ENCODE measurements around the gene KIF26B. TPM values are rescaled to one million over a fixed set of nuclear protein-coding genes. Genes with fewer than 3 reads are reported as not detected.

The KIF26B gene
- total RNA-seq, 6 experiments from 2014 or later: 0.31 to 0.55 (median 0.35) TPM

DNA sequence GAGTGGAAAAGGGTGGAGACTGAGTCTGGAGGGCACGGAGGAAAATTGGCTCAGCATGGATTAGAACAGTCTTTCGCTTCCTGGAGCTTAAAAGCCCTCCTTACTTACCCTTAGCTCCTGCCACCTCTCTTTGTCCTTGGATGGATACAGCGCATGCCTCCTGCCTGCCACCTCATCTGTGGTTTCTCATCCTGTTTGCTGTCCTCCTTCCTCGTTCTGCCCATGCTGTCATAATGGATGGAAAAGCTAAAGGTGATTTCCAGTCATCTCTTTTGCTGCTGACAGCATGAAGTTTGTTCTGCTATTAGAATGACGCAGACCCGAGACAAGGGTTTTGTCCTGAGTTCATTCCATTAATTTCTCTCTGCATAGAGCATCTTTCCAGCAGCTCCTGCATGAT is 425.9 kb downstream of the KIF26B start:
- intact Hi-C loops (cut with DNase I): no loop called here
- Histone ChIP-seq H3K36me3 (no peaks in the 10 kb centered on the region), H3K27me3 (no peaks in the 10 kb centered on the region), H3K4me3 (no peak overlapping the region), H3K27ac (no peak overlapping the region), H3K9me3 (no peaks in the 10 kb centered on the region), H3K4me1 (no peaks in the 10 kb centered on the region)
- 80% methylated on average over 4 of the region's 6 CpGs for WGBS (ENCODE audit: insufficient coverage, low coverage, low lambda C conversion rate, missing lambda C conversion rate)
- DNase-seq: no peak
- ATAC-seq: no peak
- TF ChIP-seq, protein P1, sequence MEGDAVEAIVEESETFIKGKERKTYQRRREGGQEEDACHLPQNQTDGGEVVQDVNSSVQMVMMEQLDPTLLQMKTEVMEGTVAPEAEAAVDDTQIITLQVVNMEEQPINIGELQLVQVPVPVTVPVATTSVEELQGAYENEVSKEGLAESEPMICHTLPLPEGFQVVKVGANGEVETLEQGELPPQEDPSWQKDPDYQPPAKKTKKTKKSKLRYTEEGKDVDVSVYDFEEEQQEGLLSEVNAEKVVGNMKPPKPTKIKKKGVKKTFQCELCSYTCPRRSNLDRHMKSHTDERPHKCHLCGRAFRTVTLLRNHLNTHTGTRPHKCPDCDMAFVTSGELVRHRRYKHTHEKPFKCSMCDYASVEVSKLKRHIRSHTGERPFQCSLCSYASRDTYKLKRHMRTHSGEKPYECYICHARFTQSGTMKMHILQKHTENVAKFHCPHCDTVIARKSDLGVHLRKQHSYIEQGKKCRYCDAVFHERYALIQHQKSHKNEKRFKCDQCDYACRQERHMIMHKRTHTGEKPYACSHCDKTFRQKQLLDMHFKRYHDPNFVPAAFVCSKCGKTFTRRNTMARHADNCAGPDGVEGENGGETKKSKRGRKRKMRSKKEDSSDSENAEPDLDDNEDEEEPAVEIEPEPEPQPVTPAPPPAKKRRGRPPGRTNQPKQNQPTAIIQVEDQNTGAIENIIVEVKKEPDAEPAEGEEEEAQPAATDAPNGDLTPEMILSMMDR (IDR thresholded peaks at IDR 0.05): no peak
- no peak for TF ChIP-seq POLR2A (IDR thresholded peaks at IDR 0.05)

DNA sequence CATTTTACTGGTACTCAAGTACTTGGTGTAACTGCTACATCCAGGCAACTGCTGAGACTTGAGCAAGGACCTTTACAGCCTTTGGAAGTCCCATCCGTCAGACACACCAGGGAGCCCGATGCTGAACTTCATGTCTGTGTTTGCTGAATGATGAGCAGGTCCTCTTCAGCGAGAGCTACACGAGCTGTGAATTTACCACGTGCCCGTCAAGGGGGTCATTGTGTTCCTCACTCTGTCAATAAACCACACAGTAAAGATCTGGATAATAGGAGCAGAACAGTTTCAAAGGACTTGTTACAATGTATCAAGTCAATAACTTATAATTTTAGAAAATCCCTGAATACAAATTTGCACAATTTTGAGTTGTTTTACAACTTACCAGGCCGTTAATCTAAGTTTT is 427.2 kb downstream of the KIF26B start:
- TF ChIP-seq, protein P1 (IDR thresholded peaks at IDR 0.05): no peak
- TF ChIP-seq POLR2A (IDR thresholded peaks at IDR 0.05): no peak
- ATAC-seq: no peak
- no peaks in the 10 kb centered on the region for H3K27me3 ChIP-seq
- 52% methylated on average over 6 of the region's 7 CpGs for WGBS (ENCODE audit: insufficient coverage, low coverage, low lambda C conversion rate, missing lambda C conversion rate)
- no peaks in the 10 kb centered on the region for H3K36me3 ChIP-seq
- H3K4me3 ChIP-seq: no peak overlapping the region
- intact Hi-C loops (cut with DNase I): no loop called here
- no peak for DNase-seq
- H3K4me1 ChIP-seq: no peaks in the 10 kb centered on the region
- H3K27ac ChIP-seq: no peak overlapping the region
- H3K9me3 ChIP-seq: no peaks in the 10 kb centered on the region

DNA sequence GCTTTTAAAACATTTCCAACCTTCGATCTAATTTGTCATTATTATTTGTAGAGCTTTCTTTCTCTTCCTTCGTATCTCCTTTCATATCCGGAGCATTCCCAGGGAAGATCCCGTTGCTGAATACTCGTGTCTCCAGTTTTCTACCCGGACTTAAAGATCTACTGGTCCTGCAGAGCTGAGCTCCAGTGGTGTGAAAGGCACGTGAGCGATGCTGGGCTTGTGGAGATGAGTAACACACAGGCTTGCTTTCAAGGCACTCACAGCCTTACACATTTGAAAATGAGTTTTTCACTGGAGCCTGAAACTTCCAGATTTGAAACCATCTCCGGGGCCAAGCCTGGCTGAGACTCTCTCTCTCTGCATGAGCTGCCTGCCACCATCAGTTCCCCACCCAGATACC is 428.3 kb downstream of the KIF26B start:
- intact Hi-C loops (cut with DNase I): no loop called here
- TF ChIP-seq POLR2A (IDR thresholded peaks at IDR 0.05): no peak
- TF ChIP-seq, protein P1 (IDR thresholded peaks at IDR 0.05): no peak
- no peak for DNase-seq
- no peaks in the 10 kb centered on the region for H3K9me3 ChIP-seq
- no peak overlapping the region for H3K27ac ChIP-seq
- no peaks in the 10 kb centered on the region for H3K27me3 ChIP-seq
- ATAC-seq: no peak
- no peak overlapping the region for H3K4me3 ChIP-seq
- no peaks in the 10 kb centered on the region for H3K4me1 ChIP-seq
- H3K36me3 ChIP-seq: no peaks in the 10 kb centered on the region
- WGBS (ENCODE audit: insufficient coverage, low coverage, low lambda C conversion rate, missing lambda C conversion rate): 87% methylated on average over 9 of the region's 9 CpGs

DNA sequence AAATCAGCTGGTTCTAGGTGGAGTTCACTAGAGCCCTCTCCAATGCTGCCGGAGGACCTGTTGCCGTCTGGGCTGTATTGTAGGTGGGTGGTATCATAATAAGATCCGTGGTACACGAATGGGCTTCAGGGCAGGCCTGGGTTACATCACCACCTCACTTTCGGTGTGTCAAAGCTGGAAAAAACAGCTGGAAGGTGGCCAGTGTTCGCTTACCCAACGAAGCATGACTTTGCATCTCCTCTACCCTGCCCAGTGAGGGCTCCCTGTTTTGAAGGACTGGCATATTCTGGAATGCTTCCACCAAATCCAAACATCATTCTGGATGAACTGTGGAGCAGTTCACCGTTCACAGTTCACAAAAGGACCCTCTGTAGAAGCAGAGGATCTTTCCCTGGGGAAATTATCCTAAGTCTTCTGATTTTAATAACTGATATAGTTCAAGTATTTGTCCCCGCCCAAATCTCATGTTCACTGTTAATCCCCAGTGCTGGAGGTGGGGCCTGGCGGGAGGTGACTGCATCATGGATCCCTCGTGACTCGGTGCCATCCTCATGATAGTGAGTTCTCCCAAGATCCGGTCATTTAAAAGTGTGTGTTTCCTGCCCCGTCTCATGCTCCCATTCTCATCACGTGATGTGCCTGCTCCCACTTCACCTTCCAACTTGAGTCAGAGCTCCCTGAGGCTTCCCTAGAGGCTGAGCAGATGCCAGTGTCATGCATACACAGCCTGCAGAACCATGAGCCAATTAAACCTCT is 429.0 kb downstream of the KIF26B start:
- no peaks in the 10 kb centered on the region for H3K4me1 ChIP-seq
- H3K4me3 ChIP-seq: no peak overlapping the region
- no peaks in the 10 kb centered on the region for H3K9me3 ChIP-seq
- WGBS (ENCODE audit: insufficient coverage, low coverage, low lambda C conversion rate, missing lambda C conversion rate): 80% methylated on average over 8 of the region's 15 CpGs
- DNase-seq: no peak
- peak in 1 of 4 donors; percentile 71 for ATAC-seq
- H3K27me3 ChIP-seq: no peaks in the 10 kb centered on the region
- intact Hi-C loops (cut with DNase I): no loop called here
- no peak overlapping the region for H3K27ac ChIP-seq
- no peaks in the 10 kb centered on the region for H3K36me3 ChIP-seq
- TF ChIP-seq POLR2A (IDR thresholded peaks at IDR 0.05): no peak

DNA sequence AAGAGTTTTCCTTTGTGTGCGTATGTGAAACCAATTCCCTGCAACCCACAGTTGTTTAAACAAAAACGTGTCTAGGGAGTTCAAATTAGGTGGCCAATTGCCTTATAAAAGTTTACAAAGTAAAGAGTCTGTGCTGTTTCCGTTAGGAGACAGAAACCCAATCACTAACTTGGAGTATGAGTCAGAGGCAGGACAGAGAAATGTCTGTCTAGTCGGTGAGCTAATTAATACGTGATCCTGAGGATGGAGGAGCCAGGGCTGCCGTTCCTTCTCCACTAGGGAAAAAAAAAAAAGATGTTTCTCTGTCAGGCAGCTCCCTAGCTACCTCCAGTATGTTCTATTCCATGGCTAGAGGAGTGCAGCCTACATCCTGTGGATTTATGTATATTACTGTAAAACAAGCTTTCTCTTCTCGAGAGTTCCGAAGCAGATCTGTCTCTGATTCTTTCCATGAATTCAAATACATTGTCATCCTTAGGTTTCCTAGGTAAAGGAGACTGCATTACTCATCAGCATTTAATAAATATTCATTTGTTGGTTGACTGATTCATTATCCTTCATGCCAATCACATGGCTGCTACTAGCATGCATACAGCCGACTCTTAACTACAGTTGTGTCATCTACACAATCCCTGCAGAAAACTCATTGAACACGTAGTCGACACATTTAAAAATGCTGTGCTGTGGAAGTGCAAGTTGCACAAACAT is 430.6 kb downstream of the KIF26B start:
- ATAC-seq: peak in 1 of 4 donors; percentile 43
- Histone ChIP-seq H3K4me1 (no peaks in the 10 kb centered on the region), H3K36me3 (no peaks in the 10 kb centered on the region), H3K27ac (no peak overlapping the region), H3K4me3 (no peak overlapping the region), H3K9me3 (no peaks in the 10 kb centered on the region), H3K27me3 (no peaks in the 10 kb centered on the region)
- intact Hi-C loops (cut with DNase I): no loop called here
- DNase-seq: no peak
- TF ChIP-seq POLR2A (IDR thresholded peaks at IDR 0.05): no peak
- TF ChIP-seq, protein P1 (IDR thresholded peaks at IDR 0.05): no peak
- 56% methylated on average over 10 of the region's 11 CpGs for WGBS (ENCODE audit: insufficient coverage, low coverage, low lambda C conversion rate, missing lambda C conversion rate)
